AG10803 (cell line): Measurements from ENCODE around the gene FOXK1.

Source experiments
- DNase-seq: peaks from one replicate; pipeline ENCODE4 v3.0.0; 2010; ENCODE audit warnings: low read depth
- H3K4me3 ChIP-seq: 2 replicates; pipeline ENCODE4 v1.5.1; 2011; ENCODE audit warnings: mild to moderate bottlenecking, low read length, control low read depth
- TF ChIP-seq, protein P1 (sequence below): conservative IDR thresholded peaks from 2 replicates; pipeline ENCODE4 v1.5.1; 2011; ENCODE audit warnings: mild to moderate bottlenecking, low read length, control low read depth, inconsistent platforms

The FOXK1 gene

DNA sequence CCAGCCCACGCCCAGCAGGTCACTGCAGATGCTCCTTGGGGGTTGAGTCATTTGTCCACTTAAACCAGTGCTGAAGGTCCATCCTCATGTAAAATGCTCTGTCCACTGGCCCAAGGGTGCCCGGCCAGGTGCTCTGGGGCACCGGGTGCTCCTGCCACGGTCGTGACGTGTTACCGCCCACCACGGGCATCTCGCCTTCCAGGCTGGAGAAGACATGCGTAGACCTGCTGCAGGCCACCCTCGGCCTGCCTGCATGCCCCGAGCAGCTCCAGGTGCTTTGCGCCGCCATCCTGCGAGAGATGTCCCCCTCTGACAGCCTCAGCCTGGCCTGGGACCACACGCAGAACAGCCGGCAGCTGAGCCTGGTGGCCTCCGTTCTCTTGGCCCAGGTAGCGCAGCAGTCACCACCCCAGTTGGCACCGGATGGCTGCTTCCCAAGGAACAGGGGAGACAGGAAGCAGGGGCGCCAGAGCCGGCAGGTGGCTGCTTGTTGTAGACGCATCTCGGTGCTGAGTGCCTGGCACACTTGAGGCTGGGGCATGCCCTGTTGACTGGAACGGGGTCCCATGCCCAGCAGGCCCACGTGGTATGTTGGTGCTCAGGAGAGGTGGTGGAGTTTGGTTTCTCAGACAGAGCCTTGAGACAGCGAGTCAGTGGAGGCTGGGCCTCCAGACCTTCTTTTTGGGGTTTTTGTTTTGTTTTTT is 99.4 kb downstream of the FOXK1 start:
- DNase-seq, result no peak
- TF ChIP-seq, protein P1, sequence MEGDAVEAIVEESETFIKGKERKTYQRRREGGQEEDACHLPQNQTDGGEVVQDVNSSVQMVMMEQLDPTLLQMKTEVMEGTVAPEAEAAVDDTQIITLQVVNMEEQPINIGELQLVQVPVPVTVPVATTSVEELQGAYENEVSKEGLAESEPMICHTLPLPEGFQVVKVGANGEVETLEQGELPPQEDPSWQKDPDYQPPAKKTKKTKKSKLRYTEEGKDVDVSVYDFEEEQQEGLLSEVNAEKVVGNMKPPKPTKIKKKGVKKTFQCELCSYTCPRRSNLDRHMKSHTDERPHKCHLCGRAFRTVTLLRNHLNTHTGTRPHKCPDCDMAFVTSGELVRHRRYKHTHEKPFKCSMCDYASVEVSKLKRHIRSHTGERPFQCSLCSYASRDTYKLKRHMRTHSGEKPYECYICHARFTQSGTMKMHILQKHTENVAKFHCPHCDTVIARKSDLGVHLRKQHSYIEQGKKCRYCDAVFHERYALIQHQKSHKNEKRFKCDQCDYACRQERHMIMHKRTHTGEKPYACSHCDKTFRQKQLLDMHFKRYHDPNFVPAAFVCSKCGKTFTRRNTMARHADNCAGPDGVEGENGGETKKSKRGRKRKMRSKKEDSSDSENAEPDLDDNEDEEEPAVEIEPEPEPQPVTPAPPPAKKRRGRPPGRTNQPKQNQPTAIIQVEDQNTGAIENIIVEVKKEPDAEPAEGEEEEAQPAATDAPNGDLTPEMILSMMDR, result no peak
- no peak overlapping the region for H3K4me3 ChIP-seq

DNA sequence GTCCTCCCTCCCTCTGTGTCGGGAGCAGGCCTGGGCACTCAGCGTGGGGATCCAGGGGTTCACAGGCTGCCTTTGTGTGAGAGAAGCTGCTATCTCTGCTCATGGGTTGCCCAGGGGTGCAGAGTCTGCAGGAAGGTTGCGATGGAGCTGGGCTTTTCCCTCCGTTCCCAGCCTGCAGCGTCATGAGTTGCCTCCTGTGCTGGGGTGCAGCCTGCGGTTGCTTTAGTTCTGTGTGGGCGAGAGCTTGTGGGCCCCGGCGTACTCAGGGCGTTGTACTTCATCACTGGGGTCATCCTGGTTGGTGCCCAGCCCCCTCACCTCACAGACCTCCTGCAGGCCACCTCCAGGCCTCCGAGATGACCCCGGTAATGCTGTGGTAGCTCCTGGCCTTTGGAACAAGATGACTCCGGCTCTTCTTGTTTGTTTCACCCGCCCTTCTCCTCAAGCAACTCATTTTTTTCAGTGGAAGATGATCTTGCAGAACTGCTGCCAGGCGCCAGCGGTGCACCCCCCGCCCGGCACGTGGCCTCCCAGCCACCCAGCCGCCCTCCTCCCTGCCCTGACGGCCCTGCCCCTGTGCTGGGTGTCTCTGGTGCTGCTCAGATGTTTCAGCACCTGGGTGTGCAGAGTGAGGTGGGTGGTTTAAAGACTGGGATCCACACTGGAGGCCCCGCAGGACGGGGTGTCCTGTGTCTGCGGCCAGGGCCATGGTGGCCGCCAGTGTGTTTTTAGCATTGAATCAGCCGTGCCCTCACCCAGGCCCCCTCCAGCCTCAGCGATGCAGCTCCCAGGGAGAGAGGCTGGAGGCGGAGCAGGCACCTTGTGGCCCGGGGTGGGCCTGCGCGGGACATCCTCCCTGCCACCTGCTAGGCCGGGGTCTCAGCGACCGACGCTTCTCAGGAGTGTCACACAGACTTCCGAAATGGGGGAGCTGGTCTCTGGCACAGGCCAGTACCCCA is 100.5 kb downstream of the FOXK1 start:
- no peak overlapping the region for H3K4me3 ChIP-seq
- no peak for DNase-seq
- TF ChIP-seq, protein P1, result no peak

DNA sequence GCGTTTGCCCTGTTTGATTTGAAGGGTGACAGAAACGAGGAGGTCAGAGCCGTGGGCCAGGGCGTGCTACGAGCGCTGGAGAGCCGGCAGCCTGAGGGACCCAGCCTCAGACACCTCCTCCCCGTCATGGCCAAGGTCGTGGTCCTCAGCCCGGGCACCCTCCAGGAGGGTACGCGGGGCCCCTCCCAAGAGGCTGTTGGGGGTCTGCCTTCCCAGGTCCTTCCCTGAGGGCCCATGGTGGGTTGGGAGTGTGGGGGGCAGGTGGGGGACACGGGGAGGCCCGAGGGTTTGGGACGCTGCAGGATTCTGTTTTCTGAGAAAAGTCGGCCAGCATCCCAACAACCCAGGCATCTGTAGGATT is 101.2 kb downstream of the FOXK1 start:
- TF ChIP-seq, protein P1, result no peak

DNA sequence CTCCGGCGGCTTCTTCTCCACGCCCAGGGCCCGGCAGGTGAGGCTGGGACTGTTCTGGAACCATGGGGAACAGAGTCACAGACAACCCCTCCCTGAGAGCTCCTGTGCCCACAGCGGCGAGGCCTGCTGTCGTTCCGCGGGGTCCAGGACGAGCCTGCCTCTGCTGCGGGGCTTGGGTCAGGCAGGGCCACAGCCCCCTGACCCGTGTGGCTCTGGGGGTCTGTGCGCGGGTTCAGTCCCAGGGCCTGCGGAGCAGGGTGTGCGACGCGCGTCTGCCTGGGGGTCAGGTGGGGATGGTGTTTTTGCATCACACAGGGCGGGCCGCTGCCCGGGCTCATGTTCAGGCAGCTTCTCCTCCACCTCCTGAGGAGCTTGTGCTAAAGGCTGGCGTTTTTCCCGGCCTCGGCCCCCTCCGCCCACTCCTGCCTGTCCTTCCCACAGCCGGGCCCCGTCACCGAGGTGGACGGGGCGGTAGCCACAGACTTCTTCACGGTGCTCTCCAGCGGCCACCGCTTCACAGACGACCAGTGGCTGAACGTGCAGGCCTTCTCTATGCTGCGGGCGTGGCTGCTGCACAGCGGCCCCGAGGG is 101.8 kb downstream of the FOXK1 start:
- TF ChIP-seq, protein P1, result no peak
- H3K4me3 ChIP-seq, result no peak overlapping the region
- DNase-seq, result no peak

More for the DNA sequence above, 101.2 kb downstream of the FOXK1 start:
- H3K4me3 ChIP-seq, result no peak overlapping the region
- no peak for DNase-seq

DNA sequence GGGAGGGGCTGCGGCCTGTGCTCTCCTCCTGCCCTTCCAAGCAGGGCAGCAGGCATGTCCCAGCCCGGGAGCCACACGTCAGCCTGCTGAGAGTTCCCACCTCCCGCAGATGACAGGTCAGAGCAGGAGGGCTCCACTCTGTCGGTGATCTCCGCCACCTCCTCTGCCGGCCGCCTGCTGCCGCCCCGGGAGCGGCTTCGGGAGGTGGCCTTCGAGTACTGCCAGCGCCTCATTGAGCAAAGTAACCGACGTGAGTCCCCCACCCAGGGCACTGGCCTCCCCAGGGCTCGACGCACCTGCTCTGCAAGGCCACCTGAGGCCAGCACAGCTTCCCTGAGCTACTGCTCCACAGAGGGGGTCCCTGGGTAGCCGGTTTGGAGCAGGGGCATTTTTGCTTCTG is 102.7 kb downstream of the FOXK1 start:
- DNase-seq, result no peak
- no peak overlapping the region for H3K4me3 ChIP-seq
- TF ChIP-seq, protein P1, result no peak

DNA sequence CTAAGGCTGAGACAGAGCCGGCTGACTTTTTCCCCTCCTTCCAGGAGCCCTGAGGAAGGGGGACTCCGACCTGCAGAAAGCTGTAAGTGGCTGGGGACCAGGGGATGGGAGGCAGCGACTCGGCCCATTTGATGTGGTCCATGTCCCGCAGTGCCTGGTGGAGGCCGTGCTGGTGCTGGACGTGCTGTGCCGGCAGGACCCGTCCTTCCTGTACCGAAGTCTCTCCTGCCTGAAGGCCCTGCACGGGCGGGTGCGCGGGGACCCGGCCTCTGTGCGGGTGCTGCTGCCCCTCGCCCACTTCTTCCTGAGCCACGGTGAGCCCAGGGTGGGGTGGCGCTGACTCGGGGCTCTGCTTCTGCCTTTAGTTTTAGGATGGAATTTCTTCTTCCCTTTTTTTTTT is 103.3 kb downstream of the FOXK1 start:
- no peak overlapping the region for H3K4me3 ChIP-seq
- TF ChIP-seq, protein P1, result no peak
- DNase-seq, result no peak

DNA sequence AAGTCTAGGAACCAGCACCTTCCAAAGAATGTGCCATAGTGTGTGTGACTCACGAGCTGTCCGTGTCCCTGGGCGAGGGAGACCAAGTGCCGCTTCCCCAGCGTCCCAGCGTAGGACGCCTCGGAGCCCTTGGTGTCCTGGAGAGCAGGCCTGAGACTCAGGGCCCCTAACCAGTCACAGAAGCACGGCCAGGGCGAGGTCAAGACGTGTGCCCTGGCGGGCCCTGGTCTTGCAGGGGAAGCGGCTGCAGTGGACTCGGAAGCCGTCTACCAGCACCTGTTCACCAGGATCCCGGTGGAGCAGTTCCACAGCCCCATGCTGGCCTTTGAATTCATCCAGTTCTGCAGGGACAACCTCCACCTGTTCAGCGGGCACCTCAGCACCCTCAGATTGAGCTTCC is 103.9 kb downstream of the FOXK1 start:
- DNase-seq, result no peak
- H3K4me3 ChIP-seq, result no peak overlapping the region
- TF ChIP-seq, protein P1, result no peak
